Measurements from ENCODE around the gene KLHL3. TPM values are rescaled to one million over a fixed set of nuclear protein-coding genes. Genes with fewer than 3 reads are reported as not detected.

The KLHL3 gene
- total and polyA plus RNA-seq, 4 donors = 1.0 to 14.2 (median 4.4) TPM

DNA sequence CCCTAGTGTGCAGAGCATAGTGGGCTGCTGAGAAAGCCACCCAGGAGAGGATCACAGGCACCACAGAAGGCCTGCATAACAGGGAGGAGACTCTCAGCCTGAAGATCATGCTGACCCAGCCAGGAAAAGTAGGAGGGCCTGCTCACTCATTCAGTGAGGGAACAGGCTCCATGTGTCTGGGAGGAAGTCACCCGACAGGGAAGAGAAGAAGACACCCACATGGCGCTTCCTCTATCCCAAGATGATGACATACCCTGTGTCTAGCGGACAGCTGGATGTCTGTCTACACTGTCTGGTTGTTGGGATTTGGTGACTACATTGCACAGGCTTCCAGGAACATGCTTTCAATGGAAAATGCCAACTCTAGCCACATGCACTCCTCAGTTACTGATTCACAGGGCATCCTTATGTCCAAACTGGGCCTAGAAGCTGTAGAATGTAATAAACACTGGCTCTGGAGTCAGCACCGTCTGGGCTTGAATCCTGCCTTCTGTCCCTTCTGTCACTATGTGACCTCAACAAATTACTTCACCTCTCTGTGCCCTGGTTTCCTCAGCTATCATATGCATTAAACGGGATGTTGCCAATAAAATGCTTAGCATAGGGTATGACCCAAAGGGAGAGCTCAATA lies 47.6 kb downstream of the KLHL3 start:
- Histone ChIP-seq H3K27me3 (ENCODE audit: control insufficient read depth in 3 of 3, insufficient read depth in 3 of 3, low read length in 2 of 3) (no peaks in the 10 kb centered on the region), H3K9ac (ENCODE audit: insufficient read depth in 1 of 2, low read length in 2 of 2) (no peak overlapping the region), H3K9me3 (ENCODE audit: control insufficient read depth in 4 of 4, insufficient read depth in 3 of 4, low read length in 3 of 4) (peaks cover 0 to 4% (median 0%) of the 10 kb centered on the region in 4 donors), H3K4me1 (ENCODE audit: control insufficient read depth in 5 of 5, insufficient read depth in 5 of 5, low read length in 5 of 5) (peaks cover 0 to 17% (median 3%) of the 10 kb centered on the region in 5 donors), H3K36me3 (ENCODE audit: control insufficient read depth in 4 of 4, insufficient read depth in 4 of 4, low read length in 4 of 4) (peaks cover 6 to 20% (median 16%) of the 10 kb centered on the region in 4 donors), H3K4me3 (no peak overlapping the region), H3K27ac (ENCODE audit: low read depth in 1 of 2, low read length in 1 of 2) (no peak overlapping the region)
- ATAC-seq (ENCODE audit: insufficient read depth, low FRiP score) (no peak), DNase-seq (no peak)
- WGBS, 2 donors = 55 to 61% methylated on average over 5 of the region's 5 CpGs
- TF ChIP-seq CTCF (IDR thresholded peaks at IDR 0.05; ENCODE audit: control extremely low read depth, extremely low read depth) = no peak

DNA sequence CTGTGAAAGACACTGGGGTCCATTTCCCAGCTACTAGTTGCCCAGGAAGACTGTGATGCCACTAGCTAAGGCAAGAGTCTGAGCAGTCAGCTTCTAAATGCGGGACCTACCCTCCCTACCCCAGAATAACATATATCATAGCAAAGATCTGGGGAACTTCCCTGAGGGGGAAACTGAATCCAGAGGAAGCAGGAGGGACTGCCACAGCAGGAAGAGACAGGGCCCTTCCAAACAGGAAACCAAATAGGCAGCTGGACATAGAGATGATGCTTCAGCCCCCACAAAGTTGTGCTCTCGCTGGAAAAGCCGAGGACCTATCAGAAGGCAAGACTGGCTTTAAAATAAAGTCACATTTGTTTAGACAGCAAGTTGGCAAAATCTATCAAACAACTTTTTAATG lies 51.1 kb downstream of the KLHL3 start:
- TF ChIP-seq CTCF (IDR thresholded peaks at IDR 0.05; ENCODE audit: control extremely low read depth, extremely low read depth) = no peak
- Histone ChIP-seq H3K27me3 (ENCODE audit: control insufficient read depth in 3 of 3, insufficient read depth in 3 of 3, low read length in 2 of 3) (no peaks in the 10 kb centered on the region), H3K36me3 (ENCODE audit: control insufficient read depth in 4 of 4, insufficient read depth in 4 of 4, low read length in 4 of 4) (peaks cover 0 to 11% (median 10%) of the 10 kb centered on the region in 4 donors), H3K4me3 (no peak overlapping the region), H3K9me3 (ENCODE audit: control insufficient read depth in 4 of 4, insufficient read depth in 3 of 4, low read length in 3 of 4) (peaks cover 0 to 4% (median 0%) of the 10 kb centered on the region in 4 donors), H3K4me1 (ENCODE audit: control insufficient read depth in 5 of 5, insufficient read depth in 5 of 5, low read length in 5 of 5) (peaks cover 1 to 18% (median 3%) of the 10 kb centered on the region in 5 donors), H3K9ac (ENCODE audit: insufficient read depth in 1 of 2, low read length in 2 of 2) (no peak overlapping the region), H3K27ac (ENCODE audit: low read depth in 1 of 2, low read length in 1 of 2) (peak overlapping the region in 1 of 2 donors; percentile 63)
- no peak for ATAC-seq (ENCODE audit: insufficient read depth, low FRiP score)
- no peak for DNase-seq
- WGBS, 2 donors = 36 to 57% methylated on average over 3 of the region's 3 CpGs

- H3K27me3 ChIP-seq (ENCODE audit: control insufficient read depth in 3 of 3, insufficient read depth in 3 of 3, low read length in 2 of 3) = no peaks in the 10 kb centered on the region
- no peak for ATAC-seq (ENCODE audit: insufficient read depth, low FRiP score)
- TF ChIP-seq CTCF (IDR thresholded peaks at IDR 0.05; ENCODE audit: control extremely low read depth, extremely low read depth) = no peak
- WGBS, 2 donors = 94 to 100% methylated on average over 1 of the region's 1 CpG
- H3K9ac ChIP-seq (ENCODE audit: insufficient read depth in 1 of 2, low read length in 2 of 2) = no peak overlapping the region
- no peak overlapping the region for H3K27ac ChIP-seq (ENCODE audit: low read depth in 1 of 2, low read length in 1 of 2)
- H3K4me1 ChIP-seq (ENCODE audit: control insufficient read depth in 5 of 5, insufficient read depth in 5 of 5, low read length in 5 of 5) = peaks cover 2 to 18% (median 5%) of the 10 kb centered on the region in 5 donors
- peaks cover 0 to 16% (median 8%) of the 10 kb centered on the region in 4 donors for H3K36me3 ChIP-seq (ENCODE audit: control insufficient read depth in 4 of 4, insufficient read depth in 4 of 4, low read length in 4 of 4)
- no peak for DNase-seq
- H3K9me3 ChIP-seq (ENCODE audit: control insufficient read depth in 4 of 4, insufficient read depth in 3 of 4, low read length in 3 of 4) = no peaks in the 10 kb centered on the region
- no peak overlapping the region for H3K4me3 ChIP-seq
These were observed 54.7 kb downstream of the KLHL3 start for GRCh38 chr5:137681191-137681590.

Measured in lung (tissue), 12 donors.